Measurements from ENCODE around the gene H1-8.
"Not testable (repeated sequence)": the region's sequence is repeated elsewhere in the genome, so short reads cannot be mapped to it uniquely, and the experiment has no call there.

- TF ChIP-seq POLR2A, CTCF (IDR thresholded peaks at IDR 0.05): not testable (repeated sequence)
Measured at GRCh38 chr3:129499604-129500333, 43.2 kb upstream of the H1-8 start.
